GM12872 (cell line): Measurements from ENCODE around the gene SLC24A4.

ENCODE experiments used
- TF ChIP-seq, protein P1 (sequence below): IDR thresholded peaks from 3 replicates; pipeline ENCODE4 v1.5.1; 2011; ENCODE audit warnings: low read depth, mild to moderate bottlenecking, low read length, moderate library complexity; ENCODE audit not compliant: insufficient read depth

SLC24A4 gene

DNA sequence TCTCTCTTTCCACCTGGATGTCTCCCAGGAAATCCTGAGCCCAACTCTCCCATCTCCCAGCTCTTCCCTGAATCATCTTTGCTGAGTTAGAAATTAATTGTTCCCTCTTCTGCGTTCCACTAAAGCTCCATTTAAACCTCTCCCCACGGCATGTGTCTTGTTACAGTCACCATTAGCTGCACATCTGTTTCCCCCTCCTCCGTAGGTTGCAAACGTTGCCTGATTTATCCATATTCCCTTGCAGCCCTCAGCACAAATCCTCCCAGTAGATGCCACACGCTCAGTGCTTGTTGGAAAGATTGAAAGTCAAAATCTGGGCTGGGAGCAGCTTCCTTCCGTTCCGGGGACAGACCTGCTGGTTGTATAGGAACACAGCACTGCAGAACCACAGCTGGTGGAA lies 90.4 kb downstream of the SLC24A4 start:
- TF ChIP-seq, protein P1, sequence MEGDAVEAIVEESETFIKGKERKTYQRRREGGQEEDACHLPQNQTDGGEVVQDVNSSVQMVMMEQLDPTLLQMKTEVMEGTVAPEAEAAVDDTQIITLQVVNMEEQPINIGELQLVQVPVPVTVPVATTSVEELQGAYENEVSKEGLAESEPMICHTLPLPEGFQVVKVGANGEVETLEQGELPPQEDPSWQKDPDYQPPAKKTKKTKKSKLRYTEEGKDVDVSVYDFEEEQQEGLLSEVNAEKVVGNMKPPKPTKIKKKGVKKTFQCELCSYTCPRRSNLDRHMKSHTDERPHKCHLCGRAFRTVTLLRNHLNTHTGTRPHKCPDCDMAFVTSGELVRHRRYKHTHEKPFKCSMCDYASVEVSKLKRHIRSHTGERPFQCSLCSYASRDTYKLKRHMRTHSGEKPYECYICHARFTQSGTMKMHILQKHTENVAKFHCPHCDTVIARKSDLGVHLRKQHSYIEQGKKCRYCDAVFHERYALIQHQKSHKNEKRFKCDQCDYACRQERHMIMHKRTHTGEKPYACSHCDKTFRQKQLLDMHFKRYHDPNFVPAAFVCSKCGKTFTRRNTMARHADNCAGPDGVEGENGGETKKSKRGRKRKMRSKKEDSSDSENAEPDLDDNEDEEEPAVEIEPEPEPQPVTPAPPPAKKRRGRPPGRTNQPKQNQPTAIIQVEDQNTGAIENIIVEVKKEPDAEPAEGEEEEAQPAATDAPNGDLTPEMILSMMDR: no peak

- TF ChIP-seq, protein P1: no peak
These were observed 91.9 kb downstream of the SLC24A4 start for GRCh38 chr14:92414690-92415445.

DNA sequence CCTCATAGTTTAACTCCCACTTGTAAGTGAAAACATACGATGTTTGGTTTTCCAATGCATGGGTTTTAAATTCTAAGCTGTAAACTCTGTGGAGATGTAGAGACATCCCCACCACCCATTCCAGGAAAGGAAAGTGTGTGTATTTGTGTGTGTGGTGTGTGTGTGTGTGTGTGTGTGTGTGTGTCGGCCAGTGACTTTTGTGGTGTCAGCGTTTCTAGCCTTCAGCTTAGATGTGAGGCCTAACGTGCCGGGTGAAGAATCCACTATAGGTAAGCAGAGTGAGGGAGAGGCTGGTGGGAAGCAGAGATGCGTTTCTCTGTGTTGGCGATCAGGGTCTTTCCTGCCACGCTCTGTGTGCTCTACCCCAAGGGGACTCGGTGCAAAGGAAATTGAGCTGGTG lies 93.0 kb downstream of the SLC24A4 start:
- TF ChIP-seq, protein P1: no peak

DNA sequence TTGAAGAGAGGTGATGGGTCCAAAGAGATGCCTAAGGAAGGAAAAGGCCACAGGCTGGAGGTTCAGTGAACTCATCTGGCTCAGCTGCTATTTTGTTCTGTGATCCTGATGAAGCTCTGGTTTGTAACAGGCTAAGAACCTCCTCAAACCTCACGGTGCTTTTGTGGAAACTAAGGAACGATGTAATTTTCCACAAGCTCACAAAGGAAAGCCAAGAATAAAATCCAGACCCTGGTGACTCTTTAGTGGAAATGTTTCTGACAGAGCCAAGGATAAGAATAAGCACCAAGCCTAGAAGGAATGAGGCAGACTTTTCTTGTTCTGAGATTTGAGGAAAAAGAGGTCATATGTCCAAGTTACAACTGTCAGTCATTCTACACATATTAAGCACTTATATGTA lies 93.6 kb downstream of the SLC24A4 start:
- TF ChIP-seq, protein P1: no peak

GRCh38 chr14:92417759-92418158 lies 94.8 kb downstream of the SLC24A4 start:
- TF ChIP-seq, protein P1: no peak

GRCh38 chr14:92421751-92422150 lies 98.8 kb downstream of the SLC24A4 start:
- TF ChIP-seq, protein P1: no peak

GRCh38 chr14:92425101-92425500 lies 102.1 kb downstream of the SLC24A4 start:
- TF ChIP-seq, protein P1: no peak
